A549 treated with DMSO at 1 μM for 4 hours (cell line): ENCODE results near the gene DDX20. TPM values are rescaled to one million over a fixed set of nuclear protein-coding genes. Genes with fewer than 3 reads are reported as not detected.

Source experiments
- total RNA-seq: library from RNA; stranded (reverse); fragments of 200-300 nt; extraction: Qiagen RNA extraction; gene quantifications from 5 replicates; pipeline ENCODE4 v1.2.3, GENCODE V29; 2022; ENCODE audit warnings: low read depth

The DDX20 gene, protein sequence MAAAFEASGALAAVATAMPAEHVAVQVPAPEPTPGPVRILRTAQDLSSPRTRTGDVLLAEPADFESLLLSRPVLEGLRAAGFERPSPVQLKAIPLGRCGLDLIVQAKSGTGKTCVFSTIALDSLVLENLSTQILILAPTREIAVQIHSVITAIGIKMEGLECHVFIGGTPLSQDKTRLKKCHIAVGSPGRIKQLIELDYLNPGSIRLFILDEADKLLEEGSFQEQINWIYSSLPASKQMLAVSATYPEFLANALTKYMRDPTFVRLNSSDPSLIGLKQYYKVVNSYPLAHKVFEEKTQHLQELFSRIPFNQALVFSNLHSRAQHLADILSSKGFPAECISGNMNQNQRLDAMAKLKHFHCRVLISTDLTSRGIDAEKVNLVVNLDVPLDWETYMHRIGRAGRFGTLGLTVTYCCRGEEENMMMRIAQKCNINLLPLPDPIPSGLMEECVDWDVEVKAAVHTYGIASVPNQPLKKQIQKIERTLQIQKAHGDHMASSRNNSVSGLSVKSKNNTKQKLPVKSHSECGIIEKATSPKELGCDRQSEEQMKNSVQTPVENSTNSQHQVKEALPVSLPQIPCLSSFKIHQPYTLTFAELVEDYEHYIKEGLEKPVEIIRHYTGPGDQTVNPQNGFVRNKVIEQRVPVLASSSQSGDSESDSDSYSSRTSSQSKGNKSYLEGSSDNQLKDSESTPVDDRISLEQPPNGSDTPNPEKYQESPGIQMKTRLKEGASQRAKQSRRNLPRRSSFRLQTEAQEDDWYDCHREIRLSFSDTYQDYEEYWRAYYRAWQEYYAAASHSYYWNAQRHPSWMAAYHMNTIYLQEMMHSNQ
- 9.0 to 10.3 TPM (median 9.5 TPM) in 5 replicates for total RNA-seq

DNA sequence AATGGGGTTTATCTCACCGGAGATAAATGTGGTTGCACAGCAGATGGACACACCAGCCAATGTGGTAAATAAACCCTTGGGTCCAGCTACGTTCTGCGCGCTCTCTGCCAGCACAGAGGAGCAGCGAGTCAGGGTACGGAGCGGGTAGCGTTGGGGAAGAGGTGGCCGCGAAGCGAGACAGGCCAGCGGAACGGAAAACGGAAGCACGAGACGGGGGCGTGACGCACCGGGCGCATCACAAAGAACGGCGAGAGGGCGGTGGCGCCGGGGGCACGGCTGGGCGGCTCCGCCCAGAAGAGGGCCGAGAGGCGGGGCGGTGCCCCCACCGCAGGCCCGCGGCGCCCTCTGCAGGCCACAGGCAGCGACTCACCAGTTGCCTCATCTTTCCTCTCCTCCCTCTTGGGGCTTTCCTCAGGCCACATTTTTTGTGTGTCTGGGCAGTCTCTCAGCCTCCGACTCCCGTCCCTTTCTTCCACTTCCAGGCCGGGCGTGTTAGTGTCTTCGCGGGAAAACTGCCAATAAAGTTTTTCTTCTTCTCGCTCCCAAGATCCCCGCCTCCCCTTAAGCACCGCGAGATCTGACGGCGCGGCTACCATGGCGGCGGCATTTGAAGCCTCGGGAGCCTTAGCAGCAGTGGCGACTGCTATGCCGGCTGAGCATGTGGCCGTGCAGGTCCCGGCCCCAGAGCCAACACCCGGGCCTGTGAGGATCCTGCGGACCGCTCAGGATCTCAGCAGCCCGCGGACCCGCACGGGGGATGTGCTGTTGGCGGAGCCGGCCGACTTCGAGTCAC lies at the start of gene DDX20:
DDX20 (plus strand) TSS at position 571 of the 793 bp plus-strand sequence; CDS start at position 595, 24 bp downstream.

DNA sequence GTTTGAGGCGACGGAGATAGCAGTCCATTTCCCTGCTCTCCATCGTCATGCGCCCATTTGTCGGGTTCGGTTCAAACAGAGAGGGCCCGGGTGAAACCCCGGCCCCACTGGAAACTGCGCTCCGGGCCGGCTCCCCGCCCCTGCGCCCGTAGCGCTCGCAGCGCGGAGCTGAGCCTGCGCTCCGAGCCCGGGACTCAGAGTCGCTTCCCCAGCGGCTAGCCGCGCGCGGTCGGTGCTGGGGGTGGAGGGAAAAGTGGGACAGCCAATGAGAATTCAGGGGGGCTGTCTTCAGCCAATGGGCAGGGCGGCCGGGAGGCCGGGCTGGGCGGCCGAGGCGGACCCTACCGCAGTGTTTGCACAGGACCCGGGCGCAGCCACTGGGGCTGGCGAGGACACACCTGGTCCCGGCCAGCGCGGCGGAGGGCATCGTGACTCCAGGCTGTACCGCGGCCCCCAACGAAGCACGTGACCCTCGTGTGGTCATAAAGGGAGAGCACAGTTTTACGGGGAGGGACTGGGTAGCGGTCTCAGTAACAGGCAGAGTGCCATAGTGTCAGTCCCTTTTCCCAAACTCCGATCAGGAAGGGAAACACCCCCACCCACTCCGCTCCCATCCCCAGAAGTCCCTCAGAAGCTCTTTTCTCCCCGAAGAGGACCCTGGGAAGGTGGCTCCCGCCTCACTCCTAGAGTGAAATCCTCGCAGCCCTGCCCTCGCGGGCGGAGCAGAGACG lies 16.3 kb upstream of the DDX20 start, which contains the start of gene INKA2:
INKA2 (minus strand) TSS at position 202 of the 731 bp plus-strand sequence; CDS start at position 49, 153 bp downstream.

Other genes starting within 250 kb of the DDX20 start
- gene RAP1A, start 136.1 kb upstream of the DDX20 start, total RNA-seq, result 23.8 to 35.2 TPM (median 28.7 TPM) in 5 replicates
- 1.5 to 3.1 TPM (median 1.9 TPM) in 5 replicates for gene INKA2, start 16.5 kb upstream of the DDX20 start, total RNA-seq
- gene KCND3, start 233.8 kb downstream of the DDX20 start, total RNA-seq, result 0.01 to 0.02 TPM in 2 of 5 replicates, not detected in the others